AG10803 (cell line): ENCODE results near the gene PRR20D.
"Not testable (repeated sequence)": the region's sequence is repeated elsewhere in the genome, so short reads cannot be mapped to it uniquely, and the experiment has no call there.

Experiments used
- DNase-seq: peaks from one replicate; pipeline ENCODE4 v3.0.0; 2010; ENCODE audit warnings: low read depth
- H3K4me3 ChIP-seq: 2 replicates; pipeline ENCODE4 v1.5.1; 2011; ENCODE audit warnings: mild to moderate bottlenecking, low read length, control low read depth
- CTCF ChIP-seq: conservative IDR thresholded peaks from 2 replicates; pipeline ENCODE4 v1.5.1; 2011; ENCODE audit warnings: mild to moderate bottlenecking, low read length, control low read depth, inconsistent platforms

The PRR20D gene

DNA sequence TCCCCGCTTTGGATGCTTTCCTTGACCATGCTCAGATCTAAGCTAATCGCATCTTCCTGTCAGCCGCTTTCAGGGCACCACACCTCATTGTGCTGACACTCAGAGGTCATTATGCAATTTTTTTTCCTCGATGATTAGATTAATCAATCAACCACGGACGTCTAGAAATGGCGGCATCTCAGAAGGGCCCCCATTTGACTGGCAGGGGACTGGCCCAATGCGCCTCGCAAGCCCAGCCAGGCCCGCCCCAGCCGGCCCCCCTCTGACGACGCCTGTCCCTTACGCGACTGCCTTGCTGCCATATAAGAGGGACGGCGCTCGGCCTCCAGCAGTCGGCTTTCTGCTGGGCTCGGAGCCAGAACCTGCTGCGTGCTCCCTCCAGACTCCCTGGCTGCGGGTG lies 6.5 kb downstream of the PRR20D start, which contains the start of gene PRR20E:
Gene PRR20E (plus strand): TSS at position 301 of the 400 bp plus-strand sequence. CDS start 387 bp downstream, outside the sequence.
- not testable (repeated sequence) for DNase-seq, H3K4me3 ChIP-seq

- TF ChIP-seq CTCF, result no peak
- DNase-seq, result no peak
- no peak overlapping the region for H3K4me3 ChIP-seq
These were observed 31.2 kb downstream of the PRR20D start for GRCh38 chr13:57191667-57192066.

DNA sequence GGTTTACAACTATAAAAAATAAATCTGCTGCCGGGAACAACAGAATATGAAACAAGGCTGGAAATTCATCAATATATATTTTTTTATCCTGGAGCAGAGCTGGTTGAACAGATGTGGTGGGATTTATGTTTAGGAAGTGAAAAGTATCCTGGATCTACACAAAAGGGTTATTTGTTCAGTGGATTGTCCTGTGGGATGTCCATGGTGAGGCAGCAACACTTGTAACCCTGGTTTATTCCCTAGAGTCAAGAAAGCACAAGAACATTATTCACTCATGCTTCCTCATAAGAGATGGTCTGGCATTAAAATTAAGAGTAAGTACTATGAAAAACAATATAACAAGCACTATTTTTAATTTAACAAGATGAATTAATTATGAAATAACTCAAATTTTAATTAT lies 52.6 kb downstream of the PRR20D start:
- TF ChIP-seq CTCF, result no peak
- no peak for DNase-seq
- no peak overlapping the region for H3K4me3 ChIP-seq
